Activated naive CD4-positive, alpha-beta T cell treated with anti-CD3 and anti-CD28 coated beads for 36 hours (primary cell): ENCODE results near the gene ITIH2. TPM values are rescaled to one million over a fixed set of nuclear protein-coding genes. Genes with fewer than 3 reads are reported as not detected.

Source experiments
- CTCF ChIA-PET: fragments of 350-600 bp; sonication (Branson Sonifier 250); formaldehyde crosslinking; loops from one replicate; lab custom pipeline; 2021; ENCODE audit warnings: antibody characterized with exemption; lab: Charles Lee
- DNase-seq: peaks from one replicate; pipeline ENCODE4 v3.0.0-alpha.2; 2020
- H3K27ac Mint-ChIP-seq: one replicate; pipeline ENCODE4 v1.8.0; 2021; ENCODE audit warnings: mild to moderate bottlenecking, mixed read lengths
- H3K27me3 Mint-ChIP-seq: one replicate; pipeline ENCODE4 v1.8.0; 2021; ENCODE audit warnings: low read depth, mixed read lengths
- H3K36me3 Mint-ChIP-seq: one replicate; pipeline ENCODE4 v1.8.0; 2021; ENCODE audit warnings: low read depth, mixed read lengths
- H3K4me1 Mint-ChIP-seq: one replicate; pipeline ENCODE4 v1.8.0; 2021; ENCODE audit warnings: low read depth, mixed read lengths
- H3K4me3 Mint-ChIP-seq: one replicate; pipeline ENCODE4 v1.8.0; 2021; ENCODE audit warnings: mild to moderate bottlenecking, moderate library complexity, mixed read lengths
- H3K9me3 Mint-ChIP-seq: one replicate; pipeline ENCODE4 v1.8.0; 2021; ENCODE audit warnings: mixed read lengths
- intact Hi-C: fragments of 100-400 bp; cut with micrococcal nuclease; formaldehyde crosslinking; loops from one replicate; pipeline ENCODE4 v1.15.1; 2023
- total RNA-seq, 2 experiments: library from RNA; stranded (reverse); gene quantifications; one replicate each; pipeline ENCODE4 v1.2.3, GENCODE V29; 2021

The ITIH2 gene
- total RNA-seq, 2 experiments from 2014 or later, result not detected

- Mint-ChIP-seq H3K4me1 (peaks cover 70% of the 10 kb centered on the region), H3K27ac (no peak overlapping the region), H3K4me3 (no peak overlapping the region)
These were observed 89.4 kb downstream of the ITIH2 start for GRCh38 chr10:7792541-7792940.

DNA sequence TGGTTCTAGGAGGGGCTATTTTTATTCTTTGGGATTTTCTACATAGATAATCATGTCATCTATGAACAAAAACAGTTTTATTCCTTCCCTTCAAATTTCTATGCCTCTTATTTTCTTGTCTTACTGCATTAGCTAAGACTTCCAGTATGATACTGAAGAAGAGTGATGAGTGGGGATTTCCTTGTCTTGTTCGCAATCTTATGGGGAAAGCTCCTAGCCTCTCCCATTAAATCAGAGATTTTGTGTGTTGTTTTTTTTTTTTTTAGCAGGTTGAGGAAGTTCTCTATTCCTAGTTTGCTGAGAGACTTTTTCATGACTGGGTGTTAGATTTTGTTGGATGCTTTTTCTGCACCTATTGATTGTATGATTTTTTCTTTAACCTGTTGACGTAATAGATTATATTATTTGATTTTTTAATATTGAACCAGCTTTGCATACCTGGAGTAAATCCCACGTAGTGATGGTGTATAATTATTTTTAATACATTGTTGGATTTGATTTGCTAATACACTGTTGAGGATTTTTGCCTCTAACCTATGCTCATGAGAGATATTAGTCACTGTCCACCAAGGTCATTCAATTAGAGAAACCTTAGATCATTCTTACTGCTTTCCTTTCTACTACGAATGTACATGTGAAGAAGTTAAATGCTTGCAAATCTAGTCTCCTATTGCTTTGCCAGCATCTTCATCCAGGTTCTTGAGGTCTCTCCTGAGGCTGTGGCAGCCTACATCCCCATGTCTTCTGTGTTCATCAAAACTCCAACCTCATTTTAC, 91.3 kb downstream of the ITIH2 start:
- H3K4me3 Mint-ChIP-seq, result no peak overlapping the region
- no peak overlapping the region for H3K27ac Mint-ChIP-seq
- no peaks in the 10 kb centered on the region for H3K27me3 Mint-ChIP-seq
- H3K36me3 Mint-ChIP-seq, result peaks cover 40% of the 10 kb centered on the region
- H3K4me1 Mint-ChIP-seq, result peaks cover 62% of the 10 kb centered on the region
- intact Hi-C loops, result no loop called here
- no peaks in the 10 kb centered on the region for H3K9me3 Mint-ChIP-seq
- CTCF ChIA-PET, result interaction anchor here (0.7 kb wide), 1 partner anchor 305 kb away, joined by 3 read pairs; no protein-coding TSS in a partner anchor
- DNase-seq, result no peak

More at GRCh38 chr10:7792541-7792940, 89.4 kb downstream of the ITIH2 start:
- intact Hi-C loops, result no loop called here
- peaks cover 37% of the 10 kb centered on the region for H3K36me3 Mint-ChIP-seq
- CTCF ChIA-PET, result interaction anchor here (0.6 kb wide), 1 partner anchor 26 kb away, joined by 3 read pairs; no protein-coding TSS in a partner anchor
- no peaks in the 10 kb centered on the region for H3K27me3 Mint-ChIP-seq
- DNase-seq, result no peak
- no peaks in the 10 kb centered on the region for H3K9me3 Mint-ChIP-seq

DNA sequence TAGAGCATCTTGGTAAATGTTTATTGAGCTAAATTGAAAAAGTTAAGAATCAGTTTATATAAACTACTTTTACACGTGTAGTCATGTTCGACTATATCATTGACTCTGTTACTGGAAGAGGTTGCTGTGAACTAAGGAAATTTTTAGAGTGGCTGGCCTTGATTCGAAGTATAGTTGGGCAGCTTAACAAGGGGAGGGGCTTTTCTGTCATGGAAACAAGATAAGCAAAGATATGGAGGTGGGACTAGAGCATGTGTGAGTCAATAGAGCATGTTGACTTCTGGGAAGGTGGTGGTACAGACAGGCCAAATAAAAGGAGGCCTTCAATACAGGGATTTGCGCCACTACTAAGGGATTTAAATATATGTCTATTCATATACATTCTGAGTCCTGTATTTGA, 92.5 kb downstream of the ITIH2 start:
- Mint-ChIP-seq H3K27me3 (no peaks in the 10 kb centered on the region), H3K4me3 (no peak overlapping the region), H3K27ac (no peak overlapping the region), H3K9me3 (no peaks in the 10 kb centered on the region), H3K4me1 (peaks cover 52% of the 10 kb centered on the region), H3K36me3 (peaks cover 42% of the 10 kb centered on the region)
- CTCF ChIA-PET, result interaction anchor here (0.7 kb wide), 1 partner anchor 108 kb away, joined by 3 read pairs; no protein-coding TSS in a partner anchor
- intact Hi-C loops, result no loop called here
- no peak for DNase-seq

DNA sequence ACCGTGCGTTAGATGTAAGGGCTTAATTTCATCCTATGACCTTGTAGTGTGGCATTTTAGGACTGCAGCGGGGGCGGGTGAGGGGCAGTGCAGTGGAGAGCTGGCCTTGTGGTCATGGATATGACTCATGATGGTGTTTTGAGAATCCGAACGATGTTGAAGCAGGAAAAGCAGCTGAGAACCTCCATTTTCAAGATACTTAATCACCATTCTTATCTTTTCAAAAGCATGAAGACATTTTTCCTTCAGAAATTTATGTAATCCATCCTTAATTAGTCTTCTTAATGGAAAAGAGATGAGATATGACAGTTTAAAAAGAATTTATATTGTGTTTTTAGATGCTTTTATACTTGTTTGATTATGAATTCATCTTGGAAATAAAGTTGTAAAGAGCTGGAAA, 94.5 kb downstream of the ITIH2 start:
- Mint-ChIP-seq H3K36me3 (peaks cover 37% of the 10 kb centered on the region), H3K4me3 (no peak overlapping the region), H3K27ac (no peak overlapping the region), H3K4me1 (peaks cover 32% of the 10 kb centered on the region), H3K27me3 (no peaks in the 10 kb centered on the region), H3K9me3 (no peaks in the 10 kb centered on the region)
- no peak for DNase-seq
- CTCF ChIA-PET, result interaction anchor here (0.6 kb wide), 1 partner anchor 93 kb away, joined by 3 read pairs; no protein-coding TSS in a partner anchor
- intact Hi-C loops, result no loop called here

Other genes with a start within 250 kb of the ITIH2 start
- not detected for gene ITIH5, start 36.4 kb upstream of the ITIH2 start, total RNA-seq
- 1 to 10 TPM; 6.4 to 7.7 TPM for gene KIN, start 84.7 kb downstream of the ITIH2 start, total RNA-seq
- 100 to 1,000 TPM; 287 to 290 TPM for gene ATP5F1C, start 84.9 kb downstream of the ITIH2 start, total RNA-seq
- gene TAF3, start 115.2 kb downstream of the ITIH2 start, total RNA-seq, result 10 to 100 TPM; 12.6 to 12.8 TPM